Smooth muscle cell (in vitro differentiated cells): Measurements from ENCODE around the gene SRSF3. TPM values are rescaled to one million over a fixed set of nuclear protein-coding genes. Genes with fewer than 3 reads are reported as not detected.

Experiments
- DNase-seq: peaks from one replicate; lab custom pipeline; 2025; ENCODE audit not compliant: unreplicated experiment; lab: John Stamatoyannopoulos, UW
- H2AFZ ChIP-seq: fragments of 200-600 bp; sonication (generic); 2 replicates; pipeline ENCODE4 v1.6.0; 2016; ENCODE audit warnings: antibody characterized with exemption, low read depth, mild to moderate bottlenecking
- H3F3A ChIP-seq: fragments of 200-600 bp; sonication (generic); 2 replicates; pipeline ENCODE4 v1.6.0; 2017; ENCODE audit warnings: antibody characterized with exemption, low read depth
- H3K27ac ChIP-seq: fragments of 200-600 bp; sonication (generic); 2 replicates; pipeline ENCODE4 v1.5.1; 2016; ENCODE audit warnings: low read depth, mild to moderate bottlenecking
- H3K27me3 ChIP-seq: fragments of 200-600 bp; sonication (generic); 2 replicates; pipeline ENCODE4 v1.6.1; 2016; ENCODE audit warnings: low read depth, mild to moderate bottlenecking
- H3K36me3 ChIP-seq: fragments of 200-600 bp; sonication (generic); 2 replicates; pipeline ENCODE4 v1.5.1; 2016; ENCODE audit warnings: low read depth
- H3K4me1 ChIP-seq: fragments of 200-600 bp; sonication (generic); 2 replicates; pipeline ENCODE4 v1.5.1; 2016; ENCODE audit warnings: low read depth
- H3K4me2 ChIP-seq: fragments of 200-600 bp; sonication (generic); 2 replicates; pipeline ENCODE4 v1.6.0; 2016; ENCODE audit warnings: mild to moderate bottlenecking
- H3K4me3 ChIP-seq: fragments of 200-600 bp; sonication (generic); 2 replicates; pipeline ENCODE4 v1.5.1; 2016; ENCODE audit warnings: mild to moderate bottlenecking
- H3K79me2 ChIP-seq: fragments of 200-600 bp; sonication (generic); 2 replicates; pipeline ENCODE4 v1.6.0; 2016; ENCODE audit warnings: low read depth, mild to moderate bottlenecking
- H3K9ac ChIP-seq: fragments of 200-600 bp; sonication (generic); 2 replicates; pipeline ENCODE4 v1.6.0; 2016; ENCODE audit warnings: low read depth
- H3K9me3 ChIP-seq: fragments of 200-600 bp; sonication (generic); replicated peaks from 2 replicates; pipeline ENCODE4 v1.5.1; 2016; ENCODE audit warnings: low read depth
- H4K20me1 ChIP-seq: fragments of 200-600 bp; sonication (generic); 2 replicates; pipeline ENCODE4 v1.6.0; 2016; ENCODE audit warnings: low read depth
- CTCF ChIP-seq: fragments of 200-600 bp; sonication (generic); IDR thresholded peaks from 2 replicates; pipeline ENCODE4 v1.5.1; 2017; ENCODE audit warnings: borderline replicate concordance, mild to moderate bottlenecking, antibody characterized with exemption; ENCODE audit not compliant: insufficient read depth, poor library complexity, severe bottlenecking
- WGBS: methylation state at CpG from one replicate; pipeline ENCODE4 v1.1.7; 2016; ENCODE audit warnings: low lambda C conversion rate; 5-methylcytosine and 5-hydroxymethylcytosine counted together
- polyA plus RNA-seq: library from polyadenylated mRNA; unstranded; fragments of >200 nt; fragmentation: Nextera tagmentation; extraction: Ambion mirVana; gene quantifications from 2 replicates; pipeline ENCODE4 v1.2.1, GENCODE V29; 2016
- total RNA-seq: library from RNA; depleted of rRNA; stranded (reverse); fragments of >200 nt; gene quantifications from 2 replicates; pipeline ENCODE4 v1.2.3, GENCODE V29; 2014

SRSF3 gene
- 158 and 178 TPM in 2 replicates for total RNA-seq
- polyA plus RNA-seq = 163 and 179 TPM in 2 replicates

GRCh38 chr6:36594029-36594815, at the start of gene SRSF3:
SRSF3 (plus strand) TSS chr6:36594362; CDS start chr6:36596763, 2,401 bp downstream.
- Histone ChIP-seq H3K27me3 (no peaks in the 10 kb centered on the region), H3K4me2 (peak within 1 kb of the TSS; percentile 100), H3K9ac (peak within 1 kb of the TSS; percentile 99), H3K4me1 (peaks cover 25% of the 10 kb centered on the region), H3F3A (peaks cover 33% of the 10 kb centered on the region), H3K9me3 (no peaks in the 10 kb centered on the region), H3K4me3 (peak within 1 kb of the TSS; percentile 100), H4K20me1 (peaks cover 49% of the 10 kb centered on the region), H2AFZ (peak within 1 kb of the TSS; percentile 92), H3K27ac (peak within 1 kb of the TSS; percentile 98), H3K36me3 (peaks cover 13% of the 10 kb centered on the region), H3K79me2 (peaks cover 50% of the 10 kb centered on the region)
- peak; percentile 86 for DNase-seq
- TF ChIP-seq CTCF = peak; percentile 20
- WGBS = under 1% methylated on average over 58 of the region's 58 CpGs

- no peak for DNase-seq
- Histone ChIP-seq H3K27ac (peak overlapping the region; percentile 86), H2AFZ (peak overlapping the region; percentile 96), H4K20me1 (peaks cover 54% of the 10 kb centered on the region), H3K4me3 (peak overlapping the region; percentile 88), H3K4me2 (peak overlapping the region; percentile 94), H3K9me3 (no peaks in the 10 kb centered on the region), H3F3A (peaks cover 8% of the 10 kb centered on the region), H3K79me2 (peaks cover 60% of the 10 kb centered on the region), H3K4me1 (peaks cover 23% of the 10 kb centered on the region), H3K36me3 (no peaks in the 10 kb centered on the region), H3K9ac (peak overlapping the region; percentile 90), H3K27me3 (no peaks in the 10 kb centered on the region)
- WGBS = 27% methylated on average over 3 of the region's 3 CpGs
- TF ChIP-seq CTCF = no peak
Observed at GRCh38 chr6:36545767-36546307, 48.3 kb upstream of the SRSF3 start.

GRCh38 chr6:36546308-36546919, 47.7 kb upstream of the SRSF3 start:
- DNase-seq = no peak
- H3K36me3 ChIP-seq = no peaks in the 10 kb centered on the region
- TF ChIP-seq CTCF = no peak
- H3K4me3 ChIP-seq = peak overlapping the region; percentile 88
- peaks cover 8% of the 10 kb centered on the region for H3F3A ChIP-seq
- no peaks in the 10 kb centered on the region for H3K27me3 ChIP-seq
- peak overlapping the region; percentile 96 for H2AFZ ChIP-seq
- peak overlapping the region; percentile 86 for H3K27ac ChIP-seq
- H3K9me3 ChIP-seq = no peaks in the 10 kb centered on the region
- peak overlapping the region; percentile 90 for H3K9ac ChIP-seq
- under 1% methylated on average over 15 of the region's 15 CpGs for WGBS
- peak overlapping the region; percentile 94 for H3K4me2 ChIP-seq
- peaks cover 48% of the 10 kb centered on the region for H4K20me1 ChIP-seq
- H3K79me2 ChIP-seq = peaks cover 54% of the 10 kb centered on the region
- peaks cover 23% of the 10 kb centered on the region for H3K4me1 ChIP-seq
